B cell (primary cell): ENCODE measurements around the gene SRGAP1.

ENCODE experiments used
- CTCF ChIP-seq: fragments of 200-600 bp; IDR thresholded peaks from one replicate; pipeline ENCODE4 v1.8.0; 2022; ENCODE audit warnings: antibody characterized with exemption, mild to moderate bottlenecking
- EZH2 ChIP-seq: IDR thresholded peaks from 2 replicates; pipeline ENCODE4 v1.6.1; 2012; ENCODE audit warnings: borderline replicate concordance, low read depth, mild to moderate bottlenecking, moderate library complexity, low read length; ENCODE audit not compliant: insufficient read depth, poor library complexity, severe bottlenecking

- TF ChIP-seq CTCF (no peak), EZH2 (no peak)
Observed at GRCh38 chr12:64097366-64098105, 253.0 kb downstream of the SRGAP1 start.
